ENCODE results near the gene ALG12.

DNA sequence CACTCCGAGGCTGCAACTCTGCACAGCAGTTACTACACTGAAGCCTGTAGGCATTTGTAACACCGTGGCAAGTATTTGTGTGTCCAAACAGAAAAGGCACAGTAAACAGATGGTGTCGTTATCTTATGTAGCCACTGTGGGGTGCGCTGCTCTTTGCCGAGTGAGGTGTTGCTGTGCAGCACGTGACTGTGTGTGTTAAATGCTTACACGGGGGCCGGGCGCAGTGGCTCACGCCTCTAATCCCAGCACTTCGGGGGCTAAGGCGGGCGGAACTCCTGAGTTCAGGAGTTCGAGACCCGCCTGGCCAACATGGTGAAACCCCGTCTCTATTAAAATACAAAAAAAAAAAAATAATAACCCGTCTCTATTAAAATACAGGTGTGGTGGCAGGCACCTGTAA is 53.1 kb downstream of the ALG12 start:
- TF ChIP-seq, protein P1, sequence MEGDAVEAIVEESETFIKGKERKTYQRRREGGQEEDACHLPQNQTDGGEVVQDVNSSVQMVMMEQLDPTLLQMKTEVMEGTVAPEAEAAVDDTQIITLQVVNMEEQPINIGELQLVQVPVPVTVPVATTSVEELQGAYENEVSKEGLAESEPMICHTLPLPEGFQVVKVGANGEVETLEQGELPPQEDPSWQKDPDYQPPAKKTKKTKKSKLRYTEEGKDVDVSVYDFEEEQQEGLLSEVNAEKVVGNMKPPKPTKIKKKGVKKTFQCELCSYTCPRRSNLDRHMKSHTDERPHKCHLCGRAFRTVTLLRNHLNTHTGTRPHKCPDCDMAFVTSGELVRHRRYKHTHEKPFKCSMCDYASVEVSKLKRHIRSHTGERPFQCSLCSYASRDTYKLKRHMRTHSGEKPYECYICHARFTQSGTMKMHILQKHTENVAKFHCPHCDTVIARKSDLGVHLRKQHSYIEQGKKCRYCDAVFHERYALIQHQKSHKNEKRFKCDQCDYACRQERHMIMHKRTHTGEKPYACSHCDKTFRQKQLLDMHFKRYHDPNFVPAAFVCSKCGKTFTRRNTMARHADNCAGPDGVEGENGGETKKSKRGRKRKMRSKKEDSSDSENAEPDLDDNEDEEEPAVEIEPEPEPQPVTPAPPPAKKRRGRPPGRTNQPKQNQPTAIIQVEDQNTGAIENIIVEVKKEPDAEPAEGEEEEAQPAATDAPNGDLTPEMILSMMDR (IDR thresholded peaks at IDR 0.05; ENCODE audit: low read length), result no peak
- TF ChIP-seq EZH2 (optimal IDR thresholded peaks at IDR 0.05; ENCODE audit: low read depth, low read length), result no peak
